ENCODE results near the gene TLX1. TPM values are rescaled to one million over a fixed set of nuclear protein-coding genes. Genes with fewer than 3 reads are reported as not detected.

The TLX1 gene
- total RNA-seq, 1 donor from 2014 or later: not detected

DNA sequence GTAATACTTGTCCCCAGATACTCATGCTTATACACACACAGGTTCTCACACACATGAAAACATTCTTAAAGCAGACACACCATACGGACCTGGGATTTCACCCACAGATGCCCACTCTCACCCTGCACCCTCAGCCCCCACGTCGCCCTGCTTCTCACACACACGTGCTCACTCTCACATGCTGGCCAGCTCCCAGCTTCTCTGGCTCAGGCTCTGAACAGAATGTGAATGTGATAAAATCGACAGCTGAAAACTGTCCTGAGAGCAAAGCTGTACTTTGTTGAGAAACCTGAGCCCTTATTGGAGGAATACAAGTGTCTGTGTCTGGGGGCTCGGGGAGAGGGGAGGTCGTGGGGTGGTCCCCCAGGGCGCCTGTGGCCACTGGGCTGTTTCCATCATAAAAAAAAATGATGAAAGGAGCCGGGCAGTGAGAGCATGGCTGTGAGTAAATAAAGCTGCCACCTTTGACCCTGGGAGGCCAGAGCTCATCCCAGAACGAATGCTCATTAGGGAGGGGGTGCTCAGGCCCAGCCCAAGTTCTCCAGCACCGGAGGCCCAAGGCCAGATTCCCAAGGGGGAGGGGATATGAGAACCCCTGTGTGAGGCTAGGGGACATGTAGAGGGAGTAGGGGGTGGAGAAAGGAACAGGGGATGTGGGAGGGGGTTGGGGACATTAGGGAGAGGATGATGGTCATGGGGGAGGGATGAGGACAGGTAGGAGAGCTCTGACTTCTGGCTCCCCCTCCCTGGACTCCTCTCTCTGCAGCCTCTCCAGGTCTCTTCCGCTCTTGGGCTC, 18.1 kb upstream of the TLX1 start:
- Mint-ChIP-seq H3K27me3 (ENCODE audit: low read depth) (peaks cover 75% of the 10 kb centered on the region), H3K36me3 (no peaks in the 10 kb centered on the region), H3K4me3 (no peak overlapping the region), H3K9me3 (no peaks in the 10 kb centered on the region), H3K27ac (no peak overlapping the region), H3K4me1 (no peaks in the 10 kb centered on the region)
- no peak for DNase-seq (ENCODE audit: low spot score in 2 of 2, unreplicated experiment in 2 of 2)
- TF ChIP-seq, protein P1, sequence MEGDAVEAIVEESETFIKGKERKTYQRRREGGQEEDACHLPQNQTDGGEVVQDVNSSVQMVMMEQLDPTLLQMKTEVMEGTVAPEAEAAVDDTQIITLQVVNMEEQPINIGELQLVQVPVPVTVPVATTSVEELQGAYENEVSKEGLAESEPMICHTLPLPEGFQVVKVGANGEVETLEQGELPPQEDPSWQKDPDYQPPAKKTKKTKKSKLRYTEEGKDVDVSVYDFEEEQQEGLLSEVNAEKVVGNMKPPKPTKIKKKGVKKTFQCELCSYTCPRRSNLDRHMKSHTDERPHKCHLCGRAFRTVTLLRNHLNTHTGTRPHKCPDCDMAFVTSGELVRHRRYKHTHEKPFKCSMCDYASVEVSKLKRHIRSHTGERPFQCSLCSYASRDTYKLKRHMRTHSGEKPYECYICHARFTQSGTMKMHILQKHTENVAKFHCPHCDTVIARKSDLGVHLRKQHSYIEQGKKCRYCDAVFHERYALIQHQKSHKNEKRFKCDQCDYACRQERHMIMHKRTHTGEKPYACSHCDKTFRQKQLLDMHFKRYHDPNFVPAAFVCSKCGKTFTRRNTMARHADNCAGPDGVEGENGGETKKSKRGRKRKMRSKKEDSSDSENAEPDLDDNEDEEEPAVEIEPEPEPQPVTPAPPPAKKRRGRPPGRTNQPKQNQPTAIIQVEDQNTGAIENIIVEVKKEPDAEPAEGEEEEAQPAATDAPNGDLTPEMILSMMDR (IDR thresholded peaks at IDR 0.05; ENCODE audit: unreplicated experiment): no peak

DNA sequence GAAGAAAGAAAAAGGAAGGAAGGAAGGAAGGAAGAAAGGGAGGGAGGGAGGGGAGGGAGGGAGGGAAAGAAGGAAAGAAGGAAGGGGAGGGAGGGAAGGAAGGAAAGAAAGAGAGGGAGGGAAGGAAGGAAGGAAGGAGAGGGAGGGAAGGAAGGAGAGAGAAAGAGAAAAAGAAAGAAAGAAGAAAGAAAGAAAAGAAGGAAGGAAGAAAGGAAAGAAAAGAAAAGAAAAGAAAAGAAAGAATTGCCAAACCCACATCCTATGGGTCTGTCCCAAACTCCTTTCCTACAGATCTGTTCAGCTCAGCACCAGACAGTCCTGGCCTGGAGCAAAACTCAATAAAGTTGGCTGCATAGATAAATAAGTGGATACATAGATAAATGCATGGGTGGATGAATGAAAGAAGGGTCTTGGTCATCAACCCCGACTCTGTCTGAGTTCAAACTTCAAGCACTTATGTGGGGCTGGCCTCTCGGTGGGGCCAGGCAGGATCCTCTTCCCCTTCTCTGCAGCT, 17.2 kb upstream of the TLX1 start:
- DNase-seq (ENCODE audit: low spot score in 2 of 2, unreplicated experiment in 2 of 2): no peak
- Mint-ChIP-seq H3K9me3 (no peaks in the 10 kb centered on the region), H3K27ac (no peak overlapping the region), H3K36me3 (no peaks in the 10 kb centered on the region), H3K27me3 (ENCODE audit: low read depth) (peaks cover 79% of the 10 kb centered on the region), H3K4me1 (no peaks in the 10 kb centered on the region), H3K4me3 (no peak overlapping the region)
- TF ChIP-seq, protein P1 (IDR thresholded peaks at IDR 0.05; ENCODE audit: unreplicated experiment): no peak

DNA sequence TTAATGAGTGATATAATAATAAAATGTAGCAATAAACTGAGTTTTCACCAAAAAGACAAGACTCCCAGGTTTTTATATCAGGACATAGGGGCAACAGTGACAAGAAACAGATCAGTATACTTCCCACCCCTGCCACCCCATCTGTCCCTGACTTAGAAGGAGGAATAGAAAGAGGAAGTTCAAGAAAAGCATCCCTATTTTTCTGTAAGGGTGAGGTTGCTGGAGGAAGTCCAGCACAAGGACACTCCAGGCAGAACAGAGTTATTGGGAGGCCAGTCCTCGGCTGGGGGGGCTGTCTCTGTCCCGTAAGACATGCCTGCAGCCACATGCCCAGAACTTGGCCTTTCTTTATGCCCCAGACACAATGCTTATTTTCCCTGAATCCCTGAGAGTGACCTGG, 16.5 kb upstream of the TLX1 start:
- H3K27me3 Mint-ChIP-seq (ENCODE audit: low read depth): peaks cover 81% of the 10 kb centered on the region
- no peak for DNase-seq (ENCODE audit: low spot score in 2 of 2, unreplicated experiment in 2 of 2)

GRCh38 chr10:101116754-101117153, 14.3 kb upstream of the TLX1 start:
- no peak overlapping the region for H3K27ac Mint-ChIP-seq
- peaks cover 88% of the 10 kb centered on the region for H3K27me3 Mint-ChIP-seq (ENCODE audit: low read depth)
- no peaks in the 10 kb centered on the region for H3K9me3 Mint-ChIP-seq
- no peak for DNase-seq (ENCODE audit: low spot score in 2 of 2, unreplicated experiment in 2 of 2)
- no peak overlapping the region for H3K4me3 Mint-ChIP-seq
- TF ChIP-seq, protein P1 (IDR thresholded peaks at IDR 0.05; ENCODE audit: unreplicated experiment): no peak
- H3K36me3 Mint-ChIP-seq: no peaks in the 10 kb centered on the region
- peaks cover 2% of the 10 kb centered on the region for H3K4me1 Mint-ChIP-seq

More for the DNA sequence above, 16.5 kb upstream of the TLX1 start:
- no peaks in the 10 kb centered on the region for H3K9me3 Mint-ChIP-seq
- no peaks in the 10 kb centered on the region for H3K36me3 Mint-ChIP-seq
- no peak overlapping the region for H3K4me3 Mint-ChIP-seq
- no peak overlapping the region for H3K27ac Mint-ChIP-seq
- no peaks in the 10 kb centered on the region for H3K4me1 Mint-ChIP-seq
- TF ChIP-seq, protein P1 (IDR thresholded peaks at IDR 0.05; ENCODE audit: unreplicated experiment): no peak

- no peak for DNase-seq (ENCODE audit: low spot score in 2 of 2, unreplicated experiment in 2 of 2)
- Mint-ChIP-seq H3K36me3 (no peaks in the 10 kb centered on the region), H3K9me3 (no peaks in the 10 kb centered on the region), H3K27me3 (ENCODE audit: low read depth) (peaks cover 93% of the 10 kb centered on the region), H3K4me1 (peaks cover 2% of the 10 kb centered on the region), H3K27ac (no peak overlapping the region), H3K4me3 (no peak overlapping the region)
- TF ChIP-seq, protein P1 (IDR thresholded peaks at IDR 0.05; ENCODE audit: unreplicated experiment): no peak
Measured at GRCh38 chr10:101118031-101118430, 13.1 kb upstream of the TLX1 start.
